Measurements from ENCODE around the gene TBX4.
A peak's percentile ranks its signal among the peaks of the same experiment; 100 is the strongest.

DNA sequence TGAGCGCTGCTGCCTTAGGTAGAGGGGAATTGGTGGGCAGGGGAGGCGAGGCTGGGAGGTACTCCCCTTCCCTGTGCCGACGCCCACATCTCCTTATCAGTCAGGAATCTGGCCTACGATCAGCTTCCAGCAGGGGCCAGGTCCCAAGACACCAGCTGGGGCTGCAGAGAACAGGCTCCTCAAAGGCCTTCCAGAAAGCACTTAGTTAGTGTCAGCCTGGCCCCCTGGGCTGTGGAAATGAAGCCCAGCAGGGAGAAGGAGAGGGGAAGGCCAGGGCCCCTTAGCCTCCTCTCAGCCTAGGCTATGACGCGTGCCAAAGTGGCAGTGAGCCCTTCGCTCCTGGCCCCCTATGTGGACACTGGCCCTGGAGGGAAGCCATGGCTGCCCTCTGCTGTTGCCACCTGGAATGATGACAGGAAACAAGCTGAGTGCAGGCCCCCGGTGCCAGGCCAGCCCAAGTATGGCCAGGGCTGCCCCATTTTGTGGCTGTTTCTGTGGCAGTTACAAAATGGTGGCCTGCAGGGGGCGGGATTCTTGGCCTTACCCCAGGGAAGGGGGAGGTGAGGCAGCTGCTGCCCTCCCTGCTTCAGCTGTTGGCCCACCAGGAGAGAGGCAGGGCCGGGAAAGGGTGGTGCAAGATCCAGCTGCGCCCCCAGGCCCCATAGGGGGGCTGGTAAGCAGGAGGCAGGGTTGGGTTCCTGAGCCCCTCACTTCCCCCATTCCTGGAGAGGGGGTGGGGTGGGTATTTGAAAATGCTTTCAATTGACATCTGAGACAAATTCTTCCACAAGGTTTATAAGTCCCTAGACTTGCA lies 11.3 kb downstream of the TBX4 start:
- TF ChIP-seq GATA3 (IDR thresholded peaks at IDR 0.05; ENCODE audit: low read depth, low read length) (no peak), GATA2 (IDR thresholded peaks at IDR 0.05; ENCODE audit: low read depth, low read length) (peak; percentile 53)
